KMS-11 (cell line): ENCODE data around the gene PLK1.

Source experiments
- H2AFZ ChIP-seq: fragments of 200-600 bp; sonication (generic); 2 replicates; pipeline ENCODE4 v1.6.1; 2016; ENCODE audit warnings: antibody characterized with exemption, mixed run types, low read depth
- H3K27ac ChIP-seq: fragments of 200-600 bp; sonication (generic); 2 replicates; pipeline ENCODE4 v1.6.1; 2016; ENCODE audit warnings: mild to moderate bottlenecking, mixed run types
- H3K27me3 ChIP-seq: fragments of 200-600 bp; sonication (generic); 2 replicates; pipeline ENCODE4 v1.6.1; 2017; ENCODE audit warnings: mild to moderate bottlenecking, low read depth, mixed run types, moderate library complexity; ENCODE audit not compliant: insufficient read depth
- H3K36me3 ChIP-seq: fragments of 200-600 bp; sonication (generic); 2 replicates; pipeline ENCODE4 v1.6.1; 2017; ENCODE audit warnings: mild to moderate bottlenecking, mixed run types; ENCODE audit not compliant: insufficient read depth
- H3K4me1 ChIP-seq: fragments of 200-600 bp; sonication (generic); 2 replicates; pipeline ENCODE4 v1.6.1; 2016; ENCODE audit warnings: mild to moderate bottlenecking, low read depth, mixed run types; ENCODE audit not compliant: poor library complexity, severe bottlenecking
- H3K4me2 ChIP-seq: fragments of 200-600 bp; sonication (generic); 2 replicates; pipeline ENCODE4 v1.7.0; 2016; ENCODE audit warnings: mild to moderate bottlenecking, mixed run types
- H3K4me3 ChIP-seq: fragments of 200-600 bp; sonication (generic); IDR thresholded peaks from 2 replicates; pipeline ENCODE4 v1.6.1; 2017; ENCODE audit warnings: low read depth, low read length, mixed read lengths; ENCODE audit not compliant: insufficient read depth
- H3K79me2 ChIP-seq: fragments of 200-600 bp; sonication (generic); 2 replicates; pipeline ENCODE4 v1.6.1; 2016; ENCODE audit warnings: low read depth, mixed run types; ENCODE audit not compliant: insufficient read depth
- H3K9ac ChIP-seq: fragments of 200-600 bp; sonication (generic); 2 replicates; pipeline ENCODE4 v1.6.1; 2016; ENCODE audit warnings: mild to moderate bottlenecking, mixed run types
- H4K20me1 ChIP-seq: fragments of 200-600 bp; sonication (generic); 2 replicates; pipeline ENCODE4 v1.6.1; 2016; ENCODE audit warnings: mild to moderate bottlenecking, mixed run types; ENCODE audit not compliant: insufficient read depth
- TF ChIP-seq, protein P1 (sequence below): fragments of 200-600 bp; sonication (generic); conservative IDR thresholded peaks from 2 replicates; pipeline ENCODE4 v1.6.1; 2017; ENCODE audit warnings: low read depth, mild to moderate bottlenecking, antibody characterized with exemption, low read length, moderate library complexity, mixed read lengths

Gene PLK1

DNA sequence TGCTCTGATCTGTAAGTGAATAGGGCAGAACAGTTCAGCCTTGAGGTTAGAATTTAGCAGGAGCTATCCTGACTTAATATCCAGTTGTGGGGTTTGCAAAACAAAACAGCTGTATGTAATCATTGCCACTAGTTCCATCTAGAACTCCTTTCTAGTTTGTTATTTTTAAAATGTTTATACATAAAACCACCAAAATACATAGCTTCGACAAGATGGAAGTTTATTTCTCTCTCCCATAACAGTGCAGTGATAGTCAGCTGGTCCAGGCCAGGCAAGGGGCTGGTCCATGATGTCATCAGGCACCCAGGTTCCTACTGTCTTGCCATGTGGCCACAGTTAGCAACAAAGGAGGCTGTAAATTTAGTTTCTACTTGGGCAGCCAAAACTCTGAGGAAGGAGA, 10.5 kb upstream of the PLK1 start:
- Histone ChIP-seq H3K4me1 (no peaks in the 10 kb centered on the region), H3K27ac (no peak overlapping the region), H3K36me3 (no peaks in the 10 kb centered on the region), H3K4me3 (no peak overlapping the region), H3K9ac (no peak overlapping the region), H4K20me1 (no peaks in the 10 kb centered on the region), H3K27me3 (no peaks in the 10 kb centered on the region), H3K79me2 (no peaks in the 10 kb centered on the region), H2AFZ (no peak overlapping the region), H3K4me2 (no peak overlapping the region)
- TF ChIP-seq, protein P1, sequence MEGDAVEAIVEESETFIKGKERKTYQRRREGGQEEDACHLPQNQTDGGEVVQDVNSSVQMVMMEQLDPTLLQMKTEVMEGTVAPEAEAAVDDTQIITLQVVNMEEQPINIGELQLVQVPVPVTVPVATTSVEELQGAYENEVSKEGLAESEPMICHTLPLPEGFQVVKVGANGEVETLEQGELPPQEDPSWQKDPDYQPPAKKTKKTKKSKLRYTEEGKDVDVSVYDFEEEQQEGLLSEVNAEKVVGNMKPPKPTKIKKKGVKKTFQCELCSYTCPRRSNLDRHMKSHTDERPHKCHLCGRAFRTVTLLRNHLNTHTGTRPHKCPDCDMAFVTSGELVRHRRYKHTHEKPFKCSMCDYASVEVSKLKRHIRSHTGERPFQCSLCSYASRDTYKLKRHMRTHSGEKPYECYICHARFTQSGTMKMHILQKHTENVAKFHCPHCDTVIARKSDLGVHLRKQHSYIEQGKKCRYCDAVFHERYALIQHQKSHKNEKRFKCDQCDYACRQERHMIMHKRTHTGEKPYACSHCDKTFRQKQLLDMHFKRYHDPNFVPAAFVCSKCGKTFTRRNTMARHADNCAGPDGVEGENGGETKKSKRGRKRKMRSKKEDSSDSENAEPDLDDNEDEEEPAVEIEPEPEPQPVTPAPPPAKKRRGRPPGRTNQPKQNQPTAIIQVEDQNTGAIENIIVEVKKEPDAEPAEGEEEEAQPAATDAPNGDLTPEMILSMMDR = no peak

DNA sequence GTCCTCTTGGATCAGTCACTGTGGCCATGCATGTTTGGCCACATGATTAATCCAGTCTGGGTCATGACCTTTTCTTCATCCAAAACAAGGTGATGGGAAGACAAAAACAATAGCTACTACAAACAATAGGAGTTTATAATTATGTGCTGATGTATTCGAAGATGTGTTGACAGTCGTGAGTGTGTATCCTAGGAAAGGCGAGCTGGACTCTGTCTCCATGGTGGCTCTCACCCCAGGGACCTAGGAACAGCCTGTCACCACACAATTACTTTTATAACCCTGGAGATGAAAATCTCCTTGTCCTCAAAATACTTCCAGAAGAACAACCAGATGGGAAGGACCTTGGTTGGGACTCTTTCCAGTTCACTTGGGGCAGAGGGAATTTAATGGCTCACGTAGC, 9.8 kb upstream of the PLK1 start:
- Histone ChIP-seq H4K20me1 (no peaks in the 10 kb centered on the region), H3K27me3 (no peaks in the 10 kb centered on the region), H2AFZ (no peak overlapping the region), H3K4me1 (no peaks in the 10 kb centered on the region), H3K9ac (no peak overlapping the region), H3K27ac (no peak overlapping the region), H3K79me2 (no peaks in the 10 kb centered on the region), H3K4me2 (no peak overlapping the region), H3K4me3 (no peak overlapping the region), H3K36me3 (no peaks in the 10 kb centered on the region)
- TF ChIP-seq, protein P1 = no peak

DNA sequence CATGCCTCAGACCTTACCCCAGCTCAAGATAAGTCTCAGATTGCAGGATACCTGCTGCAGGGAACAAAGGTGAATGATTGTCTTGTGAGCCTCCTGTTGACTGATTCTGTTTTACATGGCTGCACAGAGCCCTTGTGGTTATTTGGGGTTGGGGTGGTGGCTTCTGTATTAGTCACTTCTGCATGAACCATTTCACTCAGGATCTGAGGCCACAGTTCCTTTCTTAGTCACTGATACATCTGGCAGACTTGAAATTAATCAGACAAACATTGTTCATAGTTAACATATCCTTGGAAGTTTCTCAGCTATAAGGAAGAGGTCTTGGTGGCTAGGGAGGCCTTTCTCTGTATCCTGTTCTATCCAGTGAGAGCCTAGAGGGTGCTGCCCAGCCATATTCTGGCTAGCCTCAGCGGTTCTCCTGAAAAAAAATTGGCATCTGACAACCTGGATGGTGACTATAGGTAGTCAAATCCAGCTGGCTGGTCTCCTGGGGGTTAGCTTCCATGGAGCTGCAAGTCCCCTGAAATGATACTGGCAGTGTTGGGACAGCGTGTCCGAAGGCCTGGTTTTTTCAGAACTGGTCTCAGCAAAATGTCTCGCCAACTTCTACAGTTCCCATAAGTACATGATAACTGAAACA, 8.4 kb upstream of the PLK1 start:
- Histone ChIP-seq H3K4me1 (no peaks in the 10 kb centered on the region), H4K20me1 (no peaks in the 10 kb centered on the region), H3K4me3 (no peak overlapping the region), H3K27me3 (no peaks in the 10 kb centered on the region), H3K36me3 (no peaks in the 10 kb centered on the region), H3K79me2 (no peaks in the 10 kb centered on the region), H3K27ac (no peak overlapping the region), H3K9ac (no peak overlapping the region), H2AFZ (no peak overlapping the region), H3K4me2 (no peak overlapping the region)
- TF ChIP-seq, protein P1 = no peak

DNA sequence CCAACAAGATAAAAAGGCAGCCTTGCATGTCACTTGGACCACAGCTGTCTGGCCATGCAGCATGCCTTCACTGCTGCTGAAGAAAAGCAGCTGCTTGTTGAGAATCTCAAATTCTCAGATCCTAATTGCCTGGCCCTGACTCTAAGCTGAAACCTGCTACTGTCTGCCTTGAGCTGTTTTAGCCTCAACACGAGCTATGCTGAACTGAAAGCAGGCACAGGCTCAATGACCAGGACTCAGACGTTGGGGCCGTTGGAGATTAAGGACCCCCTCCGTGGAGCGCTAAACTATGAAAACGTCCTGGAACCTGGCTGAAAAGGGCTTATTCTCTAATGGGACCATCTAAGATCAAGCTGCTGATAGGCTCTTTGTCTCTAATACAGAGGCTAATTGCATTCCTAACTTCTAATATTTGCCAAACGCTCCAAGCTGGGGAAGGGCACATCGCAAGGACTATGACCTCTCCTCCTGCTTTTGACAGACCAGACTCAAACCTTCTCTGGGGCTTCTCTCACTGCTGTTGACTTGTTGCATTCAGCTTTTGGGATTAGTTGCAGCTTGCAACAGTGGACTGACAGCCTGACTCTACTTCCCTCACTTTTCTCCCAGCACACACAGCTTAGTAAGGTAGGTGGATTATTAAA, 4.6 kb upstream of the PLK1 start:
- Histone ChIP-seq H3K9ac (no peak overlapping the region), H2AFZ (no peak overlapping the region), H3K4me1 (peaks cover 8% of the 10 kb centered on the region), H3K4me2 (no peak overlapping the region), H4K20me1 (no peaks in the 10 kb centered on the region), H3K36me3 (no peaks in the 10 kb centered on the region), H3K79me2 (peaks cover 4% of the 10 kb centered on the region), H3K27me3 (no peaks in the 10 kb centered on the region), H3K4me3 (no peak overlapping the region), H3K27ac (no peak overlapping the region)
- TF ChIP-seq, protein P1 = no peak
